DND-41 (cell line): ENCODE data around the gene TRIM60.
"Not testable (repeated sequence)": the region's sequence is repeated elsewhere in the genome, so short reads cannot be mapped to it uniquely, and the experiment has no call there.

Experiments used
- ATAC-seq: fragments of 200-7000 bp; cut with Tn5 transposase; 3 replicates; pipeline ENCODE4 v1.9.1; 2021; ENCODE audit warnings: low read depth; ENCODE audit not compliant: insufficient read depth
- DNase-seq: peaks from one replicate; pipeline ENCODE4 v3.0.0-alpha.2; 2020
- H2AFZ ChIP-seq: 2 replicates; pipeline ENCODE4 v1.6.0; 2012; ENCODE audit warnings: low read depth, low read length
- H3K27ac ChIP-seq: 2 replicates; pipeline ENCODE4 v1.5.1; 2012; ENCODE audit warnings: low read length, inconsistent platforms
- H3K27me3 ChIP-seq: fragments of 200-600 bp; sonication (generic); 2 replicates; pipeline ENCODE4 v1.6.0; 2012; ENCODE audit warnings: low read length, mild to moderate bottlenecking, inconsistent platforms; ENCODE audit not compliant: insufficient read depth, poor library complexity
- H3K36me3 ChIP-seq: 2 replicates; pipeline ENCODE4 v1.5.1; 2012; ENCODE audit warnings: low read length, inconsistent platforms; ENCODE audit not compliant: insufficient read depth
- H3K4me1 ChIP-seq: 2 replicates; pipeline ENCODE4 v1.5.1; 2012; ENCODE audit warnings: mild to moderate bottlenecking, low read length; ENCODE audit not compliant: insufficient read depth
- H3K4me2 ChIP-seq: 2 replicates; pipeline ENCODE4 v1.6.0; 2012; ENCODE audit warnings: mild to moderate bottlenecking, moderate library complexity, low read length, inconsistent platforms; ENCODE audit not compliant: insufficient read depth
- H3K4me3 ChIP-seq, 2 experiments: fragments of 200-600 bp in 1 of 2; shearing (Covaris generic) in 1 of 2; 2 replicates each; pipeline ENCODE4 v1.5.1; 2012 to 2016; ENCODE audit warnings: inconsistent platforms in 2 of 2, low read length in 2 of 2, mild to moderate bottlenecking in 2 of 2, low read depth in 1 of 2, moderate library complexity in 1 of 2
- H3K79me2 ChIP-seq: 2 replicates; pipeline ENCODE4 v1.6.0; 2012; ENCODE audit warnings: low read length, inconsistent platforms; ENCODE audit not compliant: insufficient read depth
- H3K9ac ChIP-seq: 2 replicates; pipeline ENCODE4 v1.6.0; 2012; ENCODE audit warnings: low read depth, mild to moderate bottlenecking, inconsistent platforms, low read length, moderate library complexity
- H3K9me3 ChIP-seq: 2 replicates; pipeline ENCODE4 v1.5.1; 2012; ENCODE audit warnings: low read length, moderate library complexity, mild to moderate bottlenecking, inconsistent platforms; ENCODE audit not compliant: insufficient read depth, severe bottlenecking
- H4K20me1 ChIP-seq: 2 replicates; pipeline ENCODE4 v1.6.0; 2012; ENCODE audit warnings: low read length; ENCODE audit not compliant: insufficient read depth
- EZH2 ChIP-seq: IDR thresholded peaks from 3 replicates; pipeline ENCODE4 v1.6.1; 2012; ENCODE audit warnings: borderline replicate concordance, low read depth, mild to moderate bottlenecking, moderate library complexity, low read length, inconsistent platforms; ENCODE audit not compliant: severe bottlenecking
- TF ChIP-seq, protein P1 (sequence below): IDR thresholded peaks from 2 replicates; pipeline ENCODE4 v1.5.1; 2012; ENCODE audit warnings: borderline replicate concordance, low read length, moderate library complexity, mild to moderate bottlenecking; ENCODE audit not compliant: poor library complexity, severe bottlenecking; ENCODE audit errors: extremely low read depth

The TRIM60 gene

DNA sequence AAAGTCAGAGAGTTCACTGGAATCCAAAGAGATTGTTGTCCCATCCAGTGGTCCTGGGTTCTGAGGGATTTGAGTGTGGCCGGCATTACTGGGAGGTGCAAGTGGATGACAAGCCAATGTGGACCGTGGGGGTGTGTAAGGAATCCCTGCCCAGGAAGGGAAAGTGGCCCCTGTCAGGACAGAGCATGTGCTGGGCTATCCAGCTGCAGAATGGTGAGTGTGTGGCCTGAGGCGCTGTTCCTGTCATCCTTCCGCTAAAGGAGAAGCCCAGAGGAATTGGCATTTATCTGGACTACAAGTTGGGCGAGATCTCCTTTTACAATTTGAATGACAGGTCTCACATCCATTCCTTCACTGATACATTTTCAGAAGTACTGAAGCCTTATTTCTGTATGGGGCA, 20.4 kb upstream of the TRIM60 start:
- no peak overlapping the region for H3K4me3 ChIP-seq
- H3K4me1 ChIP-seq, result no peaks in the 10 kb centered on the region
- no peak overlapping the region for H3K4me2 ChIP-seq
- H3K79me2 ChIP-seq, result no peaks in the 10 kb centered on the region
- no peaks in the 10 kb centered on the region for H3K9me3 ChIP-seq
- no peak overlapping the region for H3K9ac ChIP-seq
- no peaks in the 10 kb centered on the region for H4K20me1 ChIP-seq
- no peaks in the 10 kb centered on the region for H3K36me3 ChIP-seq
- H3K27me3 ChIP-seq, result no peaks in the 10 kb centered on the region
- no peak for TF ChIP-seq EZH2
- TF ChIP-seq, protein P1, sequence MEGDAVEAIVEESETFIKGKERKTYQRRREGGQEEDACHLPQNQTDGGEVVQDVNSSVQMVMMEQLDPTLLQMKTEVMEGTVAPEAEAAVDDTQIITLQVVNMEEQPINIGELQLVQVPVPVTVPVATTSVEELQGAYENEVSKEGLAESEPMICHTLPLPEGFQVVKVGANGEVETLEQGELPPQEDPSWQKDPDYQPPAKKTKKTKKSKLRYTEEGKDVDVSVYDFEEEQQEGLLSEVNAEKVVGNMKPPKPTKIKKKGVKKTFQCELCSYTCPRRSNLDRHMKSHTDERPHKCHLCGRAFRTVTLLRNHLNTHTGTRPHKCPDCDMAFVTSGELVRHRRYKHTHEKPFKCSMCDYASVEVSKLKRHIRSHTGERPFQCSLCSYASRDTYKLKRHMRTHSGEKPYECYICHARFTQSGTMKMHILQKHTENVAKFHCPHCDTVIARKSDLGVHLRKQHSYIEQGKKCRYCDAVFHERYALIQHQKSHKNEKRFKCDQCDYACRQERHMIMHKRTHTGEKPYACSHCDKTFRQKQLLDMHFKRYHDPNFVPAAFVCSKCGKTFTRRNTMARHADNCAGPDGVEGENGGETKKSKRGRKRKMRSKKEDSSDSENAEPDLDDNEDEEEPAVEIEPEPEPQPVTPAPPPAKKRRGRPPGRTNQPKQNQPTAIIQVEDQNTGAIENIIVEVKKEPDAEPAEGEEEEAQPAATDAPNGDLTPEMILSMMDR, result no peak
- no peak overlapping the region for H3K27ac ChIP-seq
- DNase-seq (no peak), ATAC-seq (no peak)
- H2AFZ ChIP-seq, result no peak overlapping the region

DNA sequence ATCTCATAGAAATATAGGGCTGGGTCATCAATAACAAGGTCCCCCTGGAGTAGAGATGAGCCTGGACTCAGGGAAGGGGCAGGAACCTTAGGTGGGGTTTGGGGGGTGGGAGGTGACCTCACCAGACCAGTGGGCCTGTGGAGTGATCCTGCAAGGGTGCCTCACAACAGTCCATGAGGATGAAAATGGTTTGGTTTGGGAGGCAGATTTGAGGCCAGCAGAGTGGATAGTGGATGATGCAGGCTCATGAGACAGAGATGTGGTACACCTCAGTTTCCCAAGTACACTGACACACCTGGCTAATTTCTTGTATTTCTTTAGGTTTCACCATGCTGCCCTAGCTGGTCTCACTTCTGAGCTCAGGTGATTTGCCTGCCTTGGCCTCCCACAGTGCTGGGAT, 18.1 kb upstream of the TRIM60 start:
- Histone ChIP-seq H3K36me3 (no peaks in the 10 kb centered on the region), H3K9ac (no peak overlapping the region), H3K27me3 (no peaks in the 10 kb centered on the region), H3K4me1 (no peaks in the 10 kb centered on the region), H3K9me3 (no peaks in the 10 kb centered on the region), H4K20me1 (no peaks in the 10 kb centered on the region), H3K4me2 (no peak overlapping the region), H3K79me2 (no peaks in the 10 kb centered on the region), H3K4me3 (no peak overlapping the region), H2AFZ (no peak overlapping the region), H3K27ac (no peak overlapping the region)
- no peak for ATAC-seq
- no peak for DNase-seq
- TF ChIP-seq EZH2, result no peak
- TF ChIP-seq, protein P1, result no peak

DNA sequence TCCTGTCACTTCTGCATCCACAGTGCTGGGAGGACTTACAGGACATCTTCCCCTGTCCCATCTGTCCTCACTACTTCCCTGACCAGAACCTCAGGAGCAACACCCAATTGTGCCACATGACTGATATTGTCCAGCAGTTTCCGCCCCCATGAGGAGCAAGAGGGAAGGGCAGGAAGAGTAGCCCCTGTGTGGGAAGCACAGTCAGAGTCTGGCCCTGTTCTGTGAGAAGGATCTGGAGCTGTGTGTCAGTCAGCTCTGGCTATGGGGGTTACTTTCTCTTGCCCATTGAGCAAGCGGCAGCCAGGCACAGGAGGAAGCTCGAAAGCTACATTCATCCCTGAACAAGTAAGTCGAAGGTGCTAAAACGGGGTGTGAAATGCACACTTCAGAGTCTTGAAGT, 14.8 kb upstream of the TRIM60 start:
- DNase-seq, result no peak

DNA sequence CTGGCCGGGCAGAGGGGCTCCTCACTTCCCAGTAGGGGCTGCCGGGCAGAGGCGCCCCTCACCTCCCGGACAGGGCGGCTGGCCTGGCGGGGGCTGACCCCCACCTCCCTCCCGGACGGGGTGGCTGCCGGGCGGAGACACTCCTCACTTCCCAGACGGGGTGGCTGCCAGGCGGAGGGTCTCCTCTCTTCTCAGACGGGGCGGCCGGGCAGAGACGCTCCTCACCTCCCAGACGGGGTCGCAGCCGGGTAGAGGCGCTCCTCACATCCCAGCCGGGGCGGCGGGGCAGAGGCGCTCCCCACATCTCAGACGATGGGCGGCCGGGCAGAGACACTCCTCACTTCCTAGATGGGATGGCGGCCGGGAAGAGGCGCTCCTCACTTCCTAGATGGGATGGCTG, 11.8 kb upstream of the TRIM60 start:
- H3K4me1 ChIP-seq, H3K79me2 ChIP-seq, H3K9me3 ChIP-seq, H2AFZ ChIP-seq, H3K4me2 ChIP-seq, H3K9ac ChIP-seq, H3K27ac ChIP-seq, H4K20me1 ChIP-seq, H3K4me3 ChIP-seq, H3K27me3 ChIP-seq, ATAC-seq, H3K36me3 ChIP-seq, DNase-seq: not testable (repeated sequence)

More for the DNA sequence above, 14.8 kb upstream of the TRIM60 start:
- H3K36me3 ChIP-seq, result no peaks in the 10 kb centered on the region
- no peak overlapping the region for H2AFZ ChIP-seq
- TF ChIP-seq EZH2, result no peak
- TF ChIP-seq, protein P1, result peak; percentile 15
- H3K4me2 ChIP-seq, result no peak overlapping the region
- no peaks in the 10 kb centered on the region for H3K4me1 ChIP-seq
- no peaks in the 10 kb centered on the region for H3K27me3 ChIP-seq
- no peaks in the 10 kb centered on the region for H4K20me1 ChIP-seq
- H3K9me3 ChIP-seq, result no peaks in the 10 kb centered on the region
- H3K9ac ChIP-seq, result no peak overlapping the region
- no peak for ATAC-seq
- no peak overlapping the region for H3K27ac ChIP-seq
- no peaks in the 10 kb centered on the region for H3K79me2 ChIP-seq
- H3K4me3 ChIP-seq, result no peak overlapping the region

DNA sequence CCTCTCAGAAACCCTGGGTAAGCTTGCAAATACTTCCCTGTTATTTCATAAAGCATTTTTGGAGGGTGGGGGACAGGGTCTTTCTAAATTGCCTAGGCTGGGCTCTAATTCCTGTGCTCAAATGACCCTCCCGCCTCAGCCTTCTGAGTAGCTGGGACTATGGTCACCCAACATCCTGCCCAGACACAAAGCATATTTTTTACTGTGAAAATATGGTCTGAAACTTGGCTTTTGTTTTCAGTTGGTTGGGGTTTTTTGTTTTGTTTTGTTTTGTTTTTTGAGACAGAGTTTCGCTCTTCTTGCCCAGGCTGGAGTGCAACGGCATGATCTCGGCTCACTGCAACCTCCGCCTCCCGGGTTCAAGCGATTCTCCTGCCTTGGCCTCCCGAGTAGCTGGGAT, 6.0 kb upstream of the TRIM60 start:
- H3K4me3 ChIP-seq, H3K9ac ChIP-seq, H3K4me1 ChIP-seq, H3K9me3 ChIP-seq, H3K79me2 ChIP-seq, DNase-seq, H3K4me2 ChIP-seq, H3K36me3 ChIP-seq, H3K27ac ChIP-seq, H2AFZ ChIP-seq, H3K27me3 ChIP-seq, ATAC-seq, H4K20me1 ChIP-seq: not testable (repeated sequence)
